Pancreas (tissue), 10 donors: ENCODE measurements around the gene RPS5. TPM values are rescaled to one million over a fixed set of nuclear protein-coding genes. Genes with fewer than 3 reads are reported as not detected.
A peak's percentile ranks its signal among the peaks of the same experiment; 100 is the strongest.
"Not testable (repeated sequence)": the region's sequence is repeated elsewhere in the genome, so short reads cannot be mapped to it uniquely, and the experiment has no call there.

Source experiments
- ATAC-seq, 4 donors: fragments of 200-7000 bp; cut with Tn5 transposase; one replicate each; pipeline versions ENCODE4 v1.8.0 to v1.9.1; 2020; ENCODE audit warnings: mild to moderate bottlenecking in 4 of 4, moderate library complexity in 4 of 4
- DNase-seq, 6 donors: peaks; one replicate each; pipeline ENCODE4 v3.0.0-alpha.2; 2020
- FAIRE-seq: peaks from 2 replicates; lab custom pipeline; 2012; peaks lifted over from hg19 to GRCh38; lab: Jason Lieb, UNC
- H3K27ac ChIP-seq, 4 donors: fragments of 200-600 bp; sonication (generic); 1 replicate in 3 of 4; 2 replicates in 1 of 4; pipeline versions ENCODE4 v1.5.0 to v1.8.0; 2020
- H3K27me3 ChIP-seq, 4 donors: fragments of 200-600 bp; one replicate each; pipeline ENCODE4 v1.8.0; 2021
- H3K36me3 ChIP-seq, 3 donors: fragments of 200-600 bp; sonication (generic) in 1 of 3; one replicate each; pipeline versions ENCODE4 v1.5.0 to v1.8.0; 2020 to 2021
- H3K4me1 ChIP-seq, 3 donors: fragments of 200-600 bp; one replicate each; pipeline ENCODE4 v1.8.0; 2021
- H3K4me3 ChIP-seq, 4 donors: fragments of 200-600 bp; sonication (generic) in 2 of 4; one replicate each; pipeline versions ENCODE4 v1.5.0 to v1.8.0; 2020 to 2021
- H3K9me3 ChIP-seq, 4 donors: fragments of 200-600 bp; one replicate each; pipeline ENCODE4 v1.8.0; 2021
- CTCF ChIP-seq, 4 donors: fragments of 200-600 bp; sonication (generic) in 3 of 4; IDR thresholded peaks; one replicate each; pipeline versions ENCODE4 v1.5.0 to v1.8.0; 2021; ENCODE audit warnings: antibody characterized with exemption in 4 of 4
- WGBS, 2 donors: extraction: QIAGEN DNeasy Blood & Tissue Kit; methylation state at CpG; one replicate each; pipeline ENCODE4 v1.1.7; 2013; 5-methylcytosine and 5-hydroxymethylcytosine counted together
- intact Hi-C, 3 donors: fragments of 100-400 bp; cut with DNase I; formaldehyde crosslinking; loops; one replicate each; pipeline versions ENCODE4 v1.11.1 to v1.14.2; 2022
- polyA plus RNA-seq, 2 donors: library from polyadenylated mRNA; stranded (reverse); fragments of 200-250 nt; gene quantifications; one replicate each; pipeline ENCODE4 v1.2.3, GENCODE V29; 2013
- total RNA-seq, 6 donors: library from RNA; stranded (reverse); fragmentation: NEBNext Ultra II Directional in 4 of 6; extraction: Animal tissue kit (Norgen Biotek cat#: 25700) in 4 of 6; gene quantifications; one replicate each; pipeline versions ENCODE4 v1.2.1 to v1.2.4, GENCODE V29; 2021 to 2023
- donor health status: healthy with polysubstance abuse.
- donor health status: DM: no; HTN: no; CAD: no; lungs with moderate emphysema.
- donor health status: DM: no; HTN: no; CAD: no.
- donor health status: control.
- donor health status: control.
- donor health status: Bipolar disorder and iron deficiency.
- donor health status: DM: yes; HTN: yes; CAD: no.
- donor health status: DM: no; HTN: no; CAD: no.
- donor health status: DM: no; HTN: no; CAD: no.
- donor health status: DM: yes; HTN: yes; CAD: no.

Gene RPS5
- total and polyA plus RNA-seq, 8 donors: 637 to 1,373 (median 841) TPM

- DNase-seq (peak in 4 of 6 donors; percentile 49 to 80 (median 64)), ATAC-seq (peak; percentile 83 to 98 (median 94)), FAIRE-seq (no peak)
- peak overlapping the region in 3 of 4 donors; percentile 34 to 50 (median 38) for H3K27ac ChIP-seq
- no peak for TF ChIP-seq CTCF (IDR thresholded peaks at IDR 0.05)
- H3K4me3 ChIP-seq: peak overlapping the region; percentile 10 to 49 (median 40)
- H3K4me1 ChIP-seq: no peaks in the 10 kb centered on the region
- WGBS, 2 donors: 3 to 6% methylated on average over 58 to 82 of the region's 82 CpGs
- no peaks in the 10 kb centered on the region for H3K36me3 ChIP-seq
- H3K9me3 ChIP-seq: no peaks in the 10 kb centered on the region
- intact Hi-C loops: no loop called here
- H3K27me3 ChIP-seq: peaks cover 0 to 13% (median 0%) of the 10 kb centered on the region in 4 donors
Observed at GRCh38 chr19:58346961-58347929, 39.8 kb upstream of the RPS5 start.

GRCh38 chr19:58348080-58348479, 39.0 kb upstream of the RPS5 start:
- intact Hi-C loops, H3K36me3 ChIP-seq, H3K27ac ChIP-seq, ATAC-seq, H3K9me3 ChIP-seq, FAIRE-seq, H3K4me1 ChIP-seq, DNase-seq: not testable (repeated sequence)
- peaks cover 0 to 13% (median 0%) of the 10 kb centered on the region in 4 donors for H3K27me3 ChIP-seq
- WGBS, 2 donors: 9 to 21% methylated on average over 12 of the region's 12 CpGs
- H3K4me3 ChIP-seq: peak overlapping the region in 3 of 4 donors; percentile 39 to 49 (median 41)

DNA sequence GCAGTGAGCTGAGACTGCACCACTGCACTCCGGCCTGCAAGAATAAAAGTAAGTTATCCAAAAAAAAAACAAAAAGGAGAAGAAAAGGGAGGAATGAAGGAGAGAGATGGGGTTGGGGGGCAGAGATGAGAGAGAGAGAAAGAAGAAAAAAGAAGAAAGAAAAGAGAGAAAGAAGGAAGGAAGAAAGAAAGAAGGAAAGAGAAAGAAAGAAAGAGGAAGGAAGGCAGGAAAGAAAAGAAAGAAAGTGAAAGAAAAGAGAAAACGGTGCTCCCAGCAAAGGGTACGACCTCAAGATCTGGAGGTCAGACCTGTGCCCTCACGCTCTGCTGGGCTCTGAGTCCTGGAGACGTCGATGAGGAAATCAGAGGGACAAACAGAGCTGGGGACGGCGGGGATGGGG, 37.5 kb upstream of the RPS5 start:
- H3K9me3 ChIP-seq: no peaks in the 10 kb centered on the region
- no peak for TF ChIP-seq CTCF (IDR thresholded peaks at IDR 0.05)
- no peaks in the 10 kb centered on the region for H3K4me1 ChIP-seq
- intact Hi-C loops: no loop called here
- WGBS, 2 donors: 44 to 63% methylated on average over 8 of the region's 8 CpGs
- DNase-seq: no peak
- ATAC-seq: no peak
- FAIRE-seq: no peak
- H3K4me3 ChIP-seq: no peak overlapping the region
- no peak overlapping the region for H3K27ac ChIP-seq
- H3K27me3 ChIP-seq: peaks cover 0 to 13% (median 0%) of the 10 kb centered on the region in 4 donors
- no peaks in the 10 kb centered on the region for H3K36me3 ChIP-seq

- Histone ChIP-seq H3K36me3 (no peaks in the 10 kb centered on the region), H3K9me3 (no peaks in the 10 kb centered on the region), H3K27me3 (peaks cover 0 to 13% (median 0%) of the 10 kb centered on the region in 4 donors), H3K27ac (no peak overlapping the region), H3K4me3 (peak overlapping the region in 1 of 4 donors; percentile 14), H3K4me1 (no peaks in the 10 kb centered on the region)
- intact Hi-C loops: no loop called here
- peak in 1 of 4 donors; percentile 5 for ATAC-seq
- no peak for FAIRE-seq
- no peak for DNase-seq
- no peak for TF ChIP-seq CTCF (IDR thresholded peaks at IDR 0.05)
- WGBS, 2 donors: 22 to 51% methylated on average over 82 to 84 of the region's 84 CpGs
Observed at GRCh38 chr19:58350001-58350861, 36.8 kb upstream of the RPS5 start.
